ENCODE measurements around the gene TEC. TPM values are rescaled to one million over a fixed set of nuclear protein-coding genes. Genes with fewer than 3 reads are reported as not detected.

The TEC gene
- total RNA-seq, 1 donor from 2014 or later, result 1.4 TPM

DNA sequence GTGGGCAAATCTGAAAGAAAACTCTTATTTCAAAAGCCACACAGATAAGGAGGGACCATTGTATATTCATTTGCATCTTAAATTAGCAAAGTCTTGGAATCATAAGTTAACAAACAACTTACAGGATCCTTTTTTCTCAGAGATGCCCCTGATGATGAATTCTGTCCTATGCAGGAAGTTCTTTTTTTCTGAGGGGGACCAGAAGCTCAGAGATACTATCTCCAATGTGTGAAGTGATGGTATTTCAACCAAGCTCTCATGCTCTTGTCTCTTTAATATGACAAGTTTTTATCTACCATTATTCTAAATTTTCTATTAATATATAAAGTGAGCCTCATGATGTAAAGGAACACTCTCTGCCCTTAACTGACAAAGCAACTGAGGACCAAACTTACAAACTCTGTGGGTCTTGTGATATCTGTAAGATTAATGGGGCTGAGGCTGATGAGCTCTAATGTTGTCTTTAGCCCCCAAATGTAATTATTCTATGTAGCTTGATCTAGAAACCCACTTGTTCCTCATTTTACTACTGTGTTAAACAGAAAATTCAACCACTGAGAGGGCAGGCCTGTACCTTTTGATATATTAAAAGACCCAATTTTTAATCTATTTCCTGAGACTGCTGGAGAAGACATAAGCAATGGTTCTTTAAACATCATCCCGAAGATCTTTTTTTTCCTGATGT is 27.0 kb downstream of the TEC start:
- no peak for DNase-seq (ENCODE audit: low read depth)
- no peak overlapping the region for H3K4me3 ChIP-seq (ENCODE audit: low read depth, low read length)
- TF ChIP-seq, protein P1, sequence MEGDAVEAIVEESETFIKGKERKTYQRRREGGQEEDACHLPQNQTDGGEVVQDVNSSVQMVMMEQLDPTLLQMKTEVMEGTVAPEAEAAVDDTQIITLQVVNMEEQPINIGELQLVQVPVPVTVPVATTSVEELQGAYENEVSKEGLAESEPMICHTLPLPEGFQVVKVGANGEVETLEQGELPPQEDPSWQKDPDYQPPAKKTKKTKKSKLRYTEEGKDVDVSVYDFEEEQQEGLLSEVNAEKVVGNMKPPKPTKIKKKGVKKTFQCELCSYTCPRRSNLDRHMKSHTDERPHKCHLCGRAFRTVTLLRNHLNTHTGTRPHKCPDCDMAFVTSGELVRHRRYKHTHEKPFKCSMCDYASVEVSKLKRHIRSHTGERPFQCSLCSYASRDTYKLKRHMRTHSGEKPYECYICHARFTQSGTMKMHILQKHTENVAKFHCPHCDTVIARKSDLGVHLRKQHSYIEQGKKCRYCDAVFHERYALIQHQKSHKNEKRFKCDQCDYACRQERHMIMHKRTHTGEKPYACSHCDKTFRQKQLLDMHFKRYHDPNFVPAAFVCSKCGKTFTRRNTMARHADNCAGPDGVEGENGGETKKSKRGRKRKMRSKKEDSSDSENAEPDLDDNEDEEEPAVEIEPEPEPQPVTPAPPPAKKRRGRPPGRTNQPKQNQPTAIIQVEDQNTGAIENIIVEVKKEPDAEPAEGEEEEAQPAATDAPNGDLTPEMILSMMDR (conservative IDR thresholded peaks at IDR 0.05; ENCODE audit: low read depth, low read length), result no peak

DNA sequence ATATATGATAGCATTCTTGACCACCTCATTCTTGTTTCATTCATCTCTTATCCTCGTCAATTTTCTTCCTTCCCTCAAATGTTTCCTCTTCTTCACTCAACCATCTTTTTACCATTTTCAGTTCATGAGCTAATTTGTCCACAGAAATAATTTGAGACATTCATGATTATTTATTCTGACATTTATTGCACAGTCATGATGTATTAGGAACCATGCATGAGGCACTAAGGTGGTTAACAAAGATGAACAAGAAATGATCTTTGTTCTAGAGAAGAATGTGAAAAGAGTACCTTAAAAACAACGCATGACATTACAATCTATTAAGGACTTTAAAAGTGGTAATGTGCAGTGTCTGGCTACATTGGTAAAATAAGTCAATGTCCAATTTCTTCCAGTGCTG is 27.9 kb downstream of the TEC start:
- DNase-seq (ENCODE audit: low read depth), result no peak
- TF ChIP-seq, protein P1 (conservative IDR thresholded peaks at IDR 0.05; ENCODE audit: low read depth, low read length), result no peak
- no peak overlapping the region for H3K4me3 ChIP-seq (ENCODE audit: low read depth, low read length)

GRCh38 chr4:48237996-48238645 is 31.5 kb downstream of the TEC start:
- TF ChIP-seq, protein P1 (conservative IDR thresholded peaks at IDR 0.05; ENCODE audit: low read depth, low read length), result no peak
- DNase-seq (ENCODE audit: low read depth), result peak; percentile 40
- H3K4me3 ChIP-seq (ENCODE audit: low read depth, low read length), result no peak overlapping the region

DNA sequence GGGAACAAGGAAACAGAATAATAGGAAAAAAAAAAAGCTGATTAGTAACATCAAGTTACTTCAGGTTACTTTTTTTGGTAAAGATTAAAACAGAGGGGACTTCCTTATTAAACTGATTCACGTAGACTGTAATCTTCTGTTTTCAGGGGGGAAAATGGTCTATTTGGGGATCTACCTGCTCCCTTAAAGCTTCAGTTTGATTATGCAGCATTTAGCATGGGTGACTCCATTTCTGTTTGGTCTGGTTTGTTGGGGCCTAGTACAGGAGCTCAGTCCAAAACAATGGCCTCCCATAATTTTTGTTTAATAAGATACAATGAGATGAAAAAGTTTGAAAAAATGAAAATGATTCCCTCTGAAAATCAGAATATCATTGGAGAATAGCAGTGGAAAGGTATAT is 34.6 kb downstream of the TEC start:
- H3K4me3 ChIP-seq (ENCODE audit: low read depth, low read length), result no peak overlapping the region
- no peak for DNase-seq (ENCODE audit: low read depth)
- TF ChIP-seq, protein P1 (conservative IDR thresholded peaks at IDR 0.05; ENCODE audit: low read depth, low read length), result no peak

- TF ChIP-seq, protein P1 (conservative IDR thresholded peaks at IDR 0.05; ENCODE audit: low read depth, low read length), result no peak
- no peak for DNase-seq (ENCODE audit: low read depth)
- H3K4me3 ChIP-seq (ENCODE audit: low read depth, low read length), result no peak overlapping the region
Measured at GRCh38 chr4:48234575-48234974, 35.1 kb downstream of the TEC start.

DNA sequence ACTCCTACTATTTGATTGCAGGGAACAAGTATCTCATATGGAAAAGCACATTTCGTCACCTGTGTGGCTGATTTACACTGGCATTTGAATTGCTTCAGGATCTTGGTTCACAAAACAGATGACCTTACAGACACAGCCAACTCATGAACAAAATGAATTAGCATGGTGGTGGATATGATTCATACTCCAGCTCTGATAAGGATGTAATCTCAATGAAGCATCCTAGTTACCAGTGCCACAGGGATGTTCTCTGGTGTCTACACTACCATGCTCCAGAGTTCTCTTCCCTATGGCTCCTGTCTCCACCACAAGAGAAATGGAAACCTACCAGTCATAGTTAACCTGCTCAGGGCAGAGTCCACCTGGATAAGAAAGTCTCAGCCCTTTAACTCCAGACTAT is 40.7 kb downstream of the TEC start:
- TF ChIP-seq, protein P1 (conservative IDR thresholded peaks at IDR 0.05; ENCODE audit: low read depth, low read length), result no peak
- no peak overlapping the region for H3K4me3 ChIP-seq (ENCODE audit: low read depth, low read length)
- DNase-seq (ENCODE audit: low read depth), result no peak

DNA sequence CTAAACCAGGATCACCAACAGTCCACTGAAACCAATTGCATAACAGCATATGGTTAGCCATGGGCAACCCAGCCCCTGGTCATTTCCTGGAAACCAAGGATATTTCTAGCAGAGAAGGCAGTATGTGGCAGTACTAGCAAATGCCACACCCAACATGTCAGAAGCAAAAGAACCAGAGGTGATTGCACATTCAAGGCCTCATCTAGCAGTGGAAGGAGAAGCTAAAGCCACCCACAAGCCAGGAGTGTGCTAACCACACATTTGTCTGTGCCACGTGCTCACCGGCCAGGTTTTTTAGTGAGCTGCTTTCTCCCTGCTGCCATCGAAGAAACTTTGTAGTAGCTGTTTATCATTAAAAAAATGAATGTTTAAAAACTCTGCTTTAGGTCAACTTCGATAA is 42.0 kb downstream of the TEC start:
- no peak overlapping the region for H3K4me3 ChIP-seq (ENCODE audit: low read depth, low read length)
- TF ChIP-seq, protein P1 (conservative IDR thresholded peaks at IDR 0.05; ENCODE audit: low read depth, low read length), result no peak
- no peak for DNase-seq (ENCODE audit: low read depth)

All from epithelial cell of proximal tubule (primary cell).